ENCODE measurements around the gene TNIK. TPM values are rescaled to one million over a fixed set of nuclear protein-coding genes. Genes with fewer than 3 reads are reported as not detected.
A peak's percentile ranks its signal among the peaks of the same experiment; 100 is the strongest.

The TNIK gene
- polyA plus RNA-seq, 1 donor from 2014 or later = 19.3 TPM

DNA sequence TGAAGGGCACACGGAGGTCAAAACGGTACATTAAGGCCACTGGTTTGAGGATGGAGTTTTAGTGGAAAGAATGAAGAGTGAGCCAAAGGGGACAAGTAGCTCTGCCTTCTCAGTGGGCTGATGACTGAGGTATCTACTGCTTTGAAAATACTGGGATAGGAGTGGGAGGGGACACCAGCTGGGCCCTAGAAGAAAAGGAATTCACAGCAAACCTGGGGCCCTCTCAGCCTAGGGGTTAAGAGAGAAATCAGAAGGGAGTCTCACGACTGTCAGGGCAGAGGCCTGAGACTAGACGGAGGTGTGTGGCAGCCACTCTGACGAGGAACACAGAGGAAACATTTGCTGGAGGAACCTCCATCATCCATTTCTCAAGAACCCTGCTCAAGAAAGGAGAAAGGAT is 75.1 kb downstream of the TNIK start:
- Histone ChIP-seq H3K9ac (ENCODE audit: low read length) (no peak overlapping the region), H3K27ac (ENCODE audit: low read length) (no peak overlapping the region), H4K20me1 (ENCODE audit: insufficient read depth) (no peaks in the 10 kb centered on the region), H3K79me2 (replicated peaks; ENCODE audit: insufficient read depth, low read length) (peaks cover 4% of the 10 kb centered on the region), H2AFZ (ENCODE audit: low read depth, low read length) (no peak overlapping the region), H3F3A (ENCODE audit: insufficient read depth, low read length, poor library complexity, severe bottlenecking) (peaks cover 4% of the 10 kb centered on the region), H3K9me2 (ENCODE audit: insufficient read depth, low read length) (no peaks in the 10 kb centered on the region), H3K36me3 (ENCODE audit: insufficient read depth, low read length) (no peaks in the 10 kb centered on the region), H3K4me2 (ENCODE audit: low read length) (no peak overlapping the region), H3K27me3 (ENCODE audit: insufficient read depth, low read depth, low read length) (no peaks in the 10 kb centered on the region), H3K9me3 (ENCODE audit: low read length) (no peaks in the 10 kb centered on the region), H3K4me3 (ENCODE audit: low read length) (no peak overlapping the region)
- TF ChIP-seq MXI1 (conservative IDR thresholded peaks at IDR 0.05; ENCODE audit: poor library complexity, severe bottlenecking) = no peak
- TF ChIP-seq, protein P1, sequence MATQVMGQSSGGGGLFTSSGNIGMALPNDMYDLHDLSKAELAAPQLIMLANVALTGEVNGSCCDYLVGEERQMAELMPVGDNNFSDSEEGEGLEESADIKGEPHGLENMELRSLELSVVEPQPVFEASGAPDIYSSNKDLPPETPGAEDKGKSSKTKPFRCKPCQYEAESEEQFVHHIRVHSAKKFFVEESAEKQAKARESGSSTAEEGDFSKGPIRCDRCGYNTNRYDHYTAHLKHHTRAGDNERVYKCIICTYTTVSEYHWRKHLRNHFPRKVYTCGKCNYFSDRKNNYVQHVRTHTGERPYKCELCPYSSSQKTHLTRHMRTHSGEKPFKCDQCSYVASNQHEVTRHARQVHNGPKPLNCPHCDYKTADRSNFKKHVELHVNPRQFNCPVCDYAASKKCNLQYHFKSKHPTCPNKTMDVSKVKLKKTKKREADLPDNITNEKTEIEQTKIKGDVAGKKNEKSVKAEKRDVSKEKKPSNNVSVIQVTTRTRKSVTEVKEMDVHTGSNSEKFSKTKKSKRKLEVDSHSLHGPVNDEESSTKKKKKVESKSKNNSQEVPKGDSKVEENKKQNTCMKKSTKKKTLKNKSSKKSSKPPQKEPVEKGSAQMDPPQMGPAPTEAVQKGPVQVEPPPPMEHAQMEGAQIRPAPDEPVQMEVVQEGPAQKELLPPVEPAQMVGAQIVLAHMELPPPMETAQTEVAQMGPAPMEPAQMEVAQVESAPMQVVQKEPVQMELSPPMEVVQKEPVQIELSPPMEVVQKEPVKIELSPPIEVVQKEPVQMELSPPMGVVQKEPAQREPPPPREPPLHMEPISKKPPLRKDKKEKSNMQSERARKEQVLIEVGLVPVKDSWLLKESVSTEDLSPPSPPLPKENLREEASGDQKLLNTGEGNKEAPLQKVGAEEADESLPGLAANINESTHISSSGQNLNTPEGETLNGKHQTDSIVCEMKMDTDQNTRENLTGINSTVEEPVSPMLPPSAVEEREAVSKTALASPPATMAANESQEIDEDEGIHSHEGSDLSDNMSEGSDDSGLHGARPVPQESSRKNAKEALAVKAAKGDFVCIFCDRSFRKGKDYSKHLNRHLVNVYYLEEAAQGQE (IDR thresholded peaks at IDR 0.05; ENCODE audit: borderline replicate concordance) = no peak
- no peak for TF ChIP-seq EP300 (conservative IDR thresholded peaks at IDR 0.05; ENCODE audit: poor library complexity, severe bottlenecking)
- no peak for TF ChIP-seq POLR2AphosphoS5 (IDR thresholded peaks at IDR 0.05)
- TF ChIP-seq, protein P2, sequence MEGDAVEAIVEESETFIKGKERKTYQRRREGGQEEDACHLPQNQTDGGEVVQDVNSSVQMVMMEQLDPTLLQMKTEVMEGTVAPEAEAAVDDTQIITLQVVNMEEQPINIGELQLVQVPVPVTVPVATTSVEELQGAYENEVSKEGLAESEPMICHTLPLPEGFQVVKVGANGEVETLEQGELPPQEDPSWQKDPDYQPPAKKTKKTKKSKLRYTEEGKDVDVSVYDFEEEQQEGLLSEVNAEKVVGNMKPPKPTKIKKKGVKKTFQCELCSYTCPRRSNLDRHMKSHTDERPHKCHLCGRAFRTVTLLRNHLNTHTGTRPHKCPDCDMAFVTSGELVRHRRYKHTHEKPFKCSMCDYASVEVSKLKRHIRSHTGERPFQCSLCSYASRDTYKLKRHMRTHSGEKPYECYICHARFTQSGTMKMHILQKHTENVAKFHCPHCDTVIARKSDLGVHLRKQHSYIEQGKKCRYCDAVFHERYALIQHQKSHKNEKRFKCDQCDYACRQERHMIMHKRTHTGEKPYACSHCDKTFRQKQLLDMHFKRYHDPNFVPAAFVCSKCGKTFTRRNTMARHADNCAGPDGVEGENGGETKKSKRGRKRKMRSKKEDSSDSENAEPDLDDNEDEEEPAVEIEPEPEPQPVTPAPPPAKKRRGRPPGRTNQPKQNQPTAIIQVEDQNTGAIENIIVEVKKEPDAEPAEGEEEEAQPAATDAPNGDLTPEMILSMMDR (IDR thresholded peaks at IDR 0.05; ENCODE audit: poor library complexity, severe bottlenecking) = no peak
- no peak for TF ChIP-seq EZH2 (IDR thresholded peaks at IDR 0.05; ENCODE audit: borderline replicate concordance, insufficient read depth, low read length, poor library complexity, severe bottlenecking)
- TF ChIP-seq RAD21 (conservative IDR thresholded peaks at IDR 0.05) = no peak
- TF ChIP-seq TAF1 (IDR thresholded peaks at IDR 0.05; ENCODE audit: low read depth) = no peak

DNA sequence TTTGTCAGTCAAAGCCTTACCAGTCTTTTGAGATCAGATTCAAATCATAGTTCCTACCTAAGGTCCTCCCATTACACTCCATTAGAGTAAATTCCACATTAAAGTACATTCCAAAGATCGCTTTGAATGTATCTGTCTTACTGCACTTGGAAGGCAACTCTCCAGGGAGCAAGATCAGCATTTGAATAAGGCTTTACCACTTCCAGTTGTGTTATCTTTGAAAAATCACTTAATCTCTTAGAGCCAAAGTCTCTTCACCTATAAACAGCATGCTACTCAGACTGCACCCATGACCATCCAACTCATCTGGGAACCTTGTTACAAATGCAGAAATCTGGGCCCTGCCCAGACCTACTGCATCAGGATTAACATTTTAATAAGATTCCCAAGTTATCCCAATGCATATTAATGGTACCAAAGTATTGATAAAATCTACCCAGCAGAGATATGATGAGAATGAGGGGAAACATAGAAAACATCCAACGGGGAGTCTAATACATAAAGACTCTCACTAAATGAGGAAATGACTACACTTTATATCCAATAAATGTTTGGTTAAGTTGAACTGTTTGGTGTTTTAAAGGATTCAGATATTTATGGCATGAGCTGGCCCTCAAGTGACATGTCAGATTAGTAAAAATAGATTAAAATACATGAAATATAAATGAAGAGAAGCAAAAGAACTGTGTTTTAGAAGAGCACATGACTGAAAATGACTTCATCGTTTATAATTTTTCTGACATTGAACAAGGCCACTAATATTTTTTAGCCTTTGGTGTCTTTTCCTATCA is 75.9 kb downstream of the TNIK start:
- Histone ChIP-seq H3K9me3 (ENCODE audit: low read length) (no peaks in the 10 kb centered on the region), H4K20me1 (ENCODE audit: insufficient read depth) (no peaks in the 10 kb centered on the region), H3F3A (ENCODE audit: insufficient read depth, low read length, poor library complexity, severe bottlenecking) (peaks cover 4% of the 10 kb centered on the region), H3K9ac (ENCODE audit: low read length) (peak overlapping the region; percentile 38), H3K36me3 (ENCODE audit: insufficient read depth, low read length) (no peaks in the 10 kb centered on the region), H2AFZ (ENCODE audit: low read depth, low read length) (no peak overlapping the region), H3K4me3 (ENCODE audit: low read length) (peak overlapping the region; percentile 35), H3K79me2 (replicated peaks; ENCODE audit: insufficient read depth, low read length) (peaks cover 4% of the 10 kb centered on the region), H3K9me2 (ENCODE audit: insufficient read depth, low read length) (no peaks in the 10 kb centered on the region), H3K27me3 (ENCODE audit: insufficient read depth, low read depth, low read length) (no peaks in the 10 kb centered on the region), H3K27ac (ENCODE audit: low read length) (peak overlapping the region; percentile 78), H3K4me2 (ENCODE audit: low read length) (peak overlapping the region; percentile 36)
- TF ChIP-seq, protein P1 (IDR thresholded peaks at IDR 0.05; ENCODE audit: borderline replicate concordance) = peak; percentile 54
- TF ChIP-seq TAF1 (IDR thresholded peaks at IDR 0.05; ENCODE audit: low read depth) (no peak), EP300 (conservative IDR thresholded peaks at IDR 0.05; ENCODE audit: poor library complexity, severe bottlenecking) (peak; percentile 22)
